SK-N-SH treated with all-trans-retinoic acid at 6 μM for 48 hours (cell line): ENCODE data around the gene B3GNT9.

Source experiments
- ATAC-seq: fragments of 200-7000 bp; cut with Tn5 transposase; 3 replicates; pipeline ENCODE4 v1.9.1; 2020; ENCODE audit warnings: mild to moderate bottlenecking, moderate library complexity
- ARNTL ChIP-seq: fragments of 450-650 bp; formaldehyde crosslinking; IDR thresholded peaks from 2 replicates; pipeline ENCODE4 v1.5.0; 2020; ENCODE audit warnings: low read depth, mild to moderate bottlenecking, moderate library complexity, borderline replicate concordance
- BACH2 ChIP-seq: fragments of 250-450 bp; sonication (Bioruptor Pico); IDR thresholded peaks from 2 replicates; pipeline ENCODE4 v1.9.0; 2021; ENCODE audit warnings: mild to moderate bottlenecking, borderline replicate concordance
- CSDC2 ChIP-seq: fragments of 250-450 bp; sonication (Bioruptor Pico); IDR thresholded peaks from 2 replicates; pipeline ENCODE4 v1.5.0; 2020; ENCODE audit warnings: mild to moderate bottlenecking, moderate library complexity
- ESRRG ChIP-seq: fragments of 250-450 bp; sonication (Bioruptor Pico); IDR thresholded peaks from 2 replicates; pipeline ENCODE4 v1.6.1; 2021; ENCODE audit warnings: mild to moderate bottlenecking
- GLIS3 ChIP-seq: fragments of 250-450 bp; sonication (Bioruptor Pico); IDR thresholded peaks from 2 replicates; pipeline ENCODE4 v1.5.0; 2020; ENCODE audit warnings: mild to moderate bottlenecking, moderate library complexity
- ISL1 ChIP-seq: fragments of 250-450 bp; sonication (Bioruptor Pico); IDR thresholded peaks from 2 replicates; pipeline ENCODE4 v2.1.2; 2022; ENCODE audit warnings: mild to moderate bottlenecking, moderate library complexity
- PPARA ChIP-seq: fragments of 250-450 bp; sonication (Bioruptor Pico); IDR thresholded peaks from 2 replicates; pipeline ENCODE4 v1.5.0; 2020; ENCODE audit warnings: mild to moderate bottlenecking, borderline replicate concordance
- RARB ChIP-seq: fragments of 250-450 bp; sonication (Bioruptor Pico); IDR thresholded peaks from 2 replicates; pipeline ENCODE4 v1.8.0; 2021; ENCODE audit warnings: mild to moderate bottlenecking, moderate library complexity
- SNAI2 ChIP-seq: fragments of 250-450 bp; sonication (Bioruptor Pico); IDR thresholded peaks from 2 replicates; pipeline ENCODE4 v1.5.0; 2020; ENCODE audit warnings: mild to moderate bottlenecking, moderate library complexity
- TOX ChIP-seq: fragments of 250-450 bp; sonication (Bioruptor Pico); IDR thresholded peaks from 2 replicates; pipeline ENCODE4 v1.8.0; 2021; ENCODE audit warnings: mild to moderate bottlenecking, moderate library complexity, borderline replicate concordance
- ZC3H10 ChIP-seq: fragments of 250-450 bp; sonication (Bioruptor Pico); IDR thresholded peaks from 2 replicates; pipeline ENCODE4 v1.5.1; 2021; ENCODE audit warnings: mild to moderate bottlenecking, moderate library complexity
- ZFP3 ChIP-seq: fragments of 250-450 bp; sonication (Bioruptor Pico); IDR thresholded peaks from 2 replicates; pipeline ENCODE4 v1.5.0; 2020; ENCODE audit warnings: mild to moderate bottlenecking, moderate library complexity
- ZFP30 ChIP-seq: fragments of 450-650 bp; formaldehyde crosslinking; IDR thresholded peaks from 2 replicates; pipeline ENCODE4 v1.5.0; 2022; ENCODE audit warnings: mild to moderate bottlenecking, moderate library complexity
- ZNF565 ChIP-seq: fragments of 450-650 bp; formaldehyde crosslinking; conservative IDR thresholded peaks from 2 replicates; pipeline ENCODE4 v1.5.0; 2020; ENCODE audit warnings: low read depth, mild to moderate bottlenecking, moderate library complexity
- ZNF70 ChIP-seq: fragments of 450-650 bp; formaldehyde crosslinking; IDR thresholded peaks from 2 replicates; pipeline ENCODE4 v1.5.0; 2020; ENCODE audit warnings: mild to moderate bottlenecking, moderate library complexity
- ZNF8 ChIP-seq: fragments of 450-650 bp; formaldehyde crosslinking; IDR thresholded peaks from 2 replicates; pipeline ENCODE4 v1.5.0; 2020; ENCODE audit warnings: mild to moderate bottlenecking, moderate library complexity
- TF ChIP-seq, protein P1 (sequence below): fragments of 250-450 bp; sonication (Bioruptor Pico); IDR thresholded peaks from 2 replicates; pipeline ENCODE4 v1.8.0; 2020; ENCODE audit warnings: mild to moderate bottlenecking, moderate library complexity, borderline replicate concordance
- TF ChIP-seq, protein P2 (sequence below): fragments of 250-450 bp; sonication (Bioruptor Pico); IDR thresholded peaks from 2 replicates; pipeline ENCODE4 v1.5.1; 2021; ENCODE audit warnings: mild to moderate bottlenecking, moderate library complexity
- TF ChIP-seq, protein P3 (sequence below): fragments of 250-450 bp; sonication (Bioruptor Pico); IDR thresholded peaks from 2 replicates; pipeline ENCODE4 v1.8.0; 2021; ENCODE audit warnings: low read depth, mild to moderate bottlenecking, moderate library complexity, borderline replicate concordance
- TF ChIP-seq, protein P4 (sequence below): fragments of 250-450 bp; sonication (Bioruptor Pico); IDR thresholded peaks from 2 replicates; pipeline ENCODE4 v1.5.1; 2020; ENCODE audit warnings: low read depth, mild to moderate bottlenecking, moderate library complexity

B3GNT9 gene

DNA sequence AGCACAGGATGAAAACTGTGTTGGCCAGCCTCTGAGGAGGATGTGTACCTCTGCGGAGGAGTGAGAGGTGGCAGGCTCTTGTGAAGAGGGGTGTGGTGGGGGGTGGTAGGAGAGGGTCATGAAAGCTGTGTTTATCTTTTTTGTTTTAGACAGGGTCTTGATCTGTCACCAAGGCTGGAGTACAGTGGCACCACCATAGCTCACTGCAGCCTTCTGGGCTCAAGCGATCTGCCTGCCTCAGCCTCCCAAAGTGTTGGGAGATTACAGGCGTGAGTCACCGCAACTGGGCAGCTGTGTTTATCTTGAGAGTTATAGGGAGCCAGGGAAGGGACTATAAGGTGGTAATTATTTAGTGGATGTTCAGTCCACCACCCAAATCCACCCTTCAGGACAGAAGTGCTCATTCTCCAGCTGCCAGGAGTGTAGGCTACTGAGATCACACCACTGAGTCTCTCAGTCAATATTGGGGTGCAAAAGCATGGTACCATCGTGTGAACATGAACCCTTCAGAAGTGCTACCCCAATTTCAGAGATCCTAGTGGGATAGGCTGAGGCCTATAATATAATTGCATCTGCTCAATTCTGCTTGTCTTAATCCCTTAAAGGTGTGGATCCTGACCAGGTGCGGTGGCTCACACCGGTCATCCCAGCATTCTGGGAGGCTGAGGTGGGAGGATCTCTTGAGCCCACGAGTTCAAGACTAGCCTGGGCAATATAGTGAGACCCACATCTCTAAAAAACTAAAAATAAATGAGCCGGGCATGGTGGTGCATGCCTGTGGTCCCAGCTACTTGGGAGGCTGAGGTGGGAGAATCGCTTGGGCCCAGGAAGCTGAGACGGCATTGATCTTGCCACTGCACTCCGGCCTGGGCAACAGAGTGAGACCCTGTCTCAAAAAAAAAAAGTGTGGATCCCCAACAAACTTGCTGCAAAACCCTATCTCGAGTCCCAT is 39.9 kb upstream of the B3GNT9 start:
- no peak for ATAC-seq
- TF ChIP-seq CSDC2 (CRISPR knock-in tag) (no peak), BACH2 (CRISPR knock-in tag) (no peak), GLIS3 (no peak), ZNF8 (no peak), PPARA (no peak), ZNF565 (CRISPR knock-in tag) (no peak), ZFP3 (CRISPR knock-in tag) (no peak)

DNA sequence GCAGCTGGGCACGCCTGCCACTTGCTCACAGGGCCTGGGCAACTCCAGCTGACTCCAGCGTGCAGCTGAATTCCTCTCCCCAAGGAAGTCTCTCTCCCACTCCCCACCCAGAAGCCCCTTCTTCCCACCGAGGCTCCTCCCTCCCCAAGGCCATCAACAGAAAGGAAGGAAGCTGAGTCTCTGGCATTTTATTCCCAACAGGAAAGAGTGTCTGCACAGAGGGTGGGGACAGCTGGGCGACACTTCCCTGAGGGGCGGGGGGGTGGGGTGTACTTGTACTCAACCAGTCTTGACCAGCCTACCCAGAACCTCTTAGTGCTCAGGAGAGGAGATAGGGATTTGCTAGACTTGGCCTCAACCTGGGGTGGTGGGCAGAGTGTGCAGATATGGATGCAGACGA is 39.2 kb upstream of the B3GNT9 start, which contains the start of gene EXOC3L1:
TSS of gene EXOC3L1 (minus strand) at position 96 of the 400 bp plus-strand sequence. CDS start 460 bp downstream, outside the sequence.
- TF ChIP-seq ZC3H10 = no peak
- TF ChIP-seq, protein P1, sequence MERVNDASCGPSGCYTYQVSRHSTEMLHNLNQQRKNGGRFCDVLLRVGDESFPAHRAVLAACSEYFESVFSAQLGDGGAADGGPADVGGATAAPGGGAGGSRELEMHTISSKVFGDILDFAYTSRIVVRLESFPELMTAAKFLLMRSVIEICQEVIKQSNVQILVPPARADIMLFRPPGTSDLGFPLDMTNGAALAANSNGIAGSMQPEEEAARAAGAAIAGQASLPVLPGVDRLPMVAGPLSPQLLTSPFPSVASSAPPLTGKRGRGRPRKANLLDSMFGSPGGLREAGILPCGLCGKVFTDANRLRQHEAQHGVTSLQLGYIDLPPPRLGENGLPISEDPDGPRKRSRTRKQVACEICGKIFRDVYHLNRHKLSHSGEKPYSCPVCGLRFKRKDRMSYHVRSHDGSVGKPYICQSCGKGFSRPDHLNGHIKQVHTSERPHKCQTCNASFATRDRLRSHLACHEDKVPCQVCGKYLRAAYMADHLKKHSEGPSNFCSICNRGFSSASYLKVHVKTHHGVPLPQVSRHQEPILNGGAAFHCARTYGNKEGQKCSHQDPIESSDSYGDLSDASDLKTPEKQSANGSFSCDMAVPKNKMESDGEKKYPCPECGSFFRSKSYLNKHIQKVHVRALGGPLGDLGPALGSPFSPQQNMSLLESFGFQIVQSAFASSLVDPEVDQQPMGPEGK (CRISPR knock-in tag) = no peak
- no peak for TF ChIP-seq ZFP3 (CRISPR knock-in tag)
- no peak for TF ChIP-seq CSDC2 (CRISPR knock-in tag)
- no peak for TF ChIP-seq ARNTL
- no peak for TF ChIP-seq PPARA
- TF ChIP-seq, protein P2, sequence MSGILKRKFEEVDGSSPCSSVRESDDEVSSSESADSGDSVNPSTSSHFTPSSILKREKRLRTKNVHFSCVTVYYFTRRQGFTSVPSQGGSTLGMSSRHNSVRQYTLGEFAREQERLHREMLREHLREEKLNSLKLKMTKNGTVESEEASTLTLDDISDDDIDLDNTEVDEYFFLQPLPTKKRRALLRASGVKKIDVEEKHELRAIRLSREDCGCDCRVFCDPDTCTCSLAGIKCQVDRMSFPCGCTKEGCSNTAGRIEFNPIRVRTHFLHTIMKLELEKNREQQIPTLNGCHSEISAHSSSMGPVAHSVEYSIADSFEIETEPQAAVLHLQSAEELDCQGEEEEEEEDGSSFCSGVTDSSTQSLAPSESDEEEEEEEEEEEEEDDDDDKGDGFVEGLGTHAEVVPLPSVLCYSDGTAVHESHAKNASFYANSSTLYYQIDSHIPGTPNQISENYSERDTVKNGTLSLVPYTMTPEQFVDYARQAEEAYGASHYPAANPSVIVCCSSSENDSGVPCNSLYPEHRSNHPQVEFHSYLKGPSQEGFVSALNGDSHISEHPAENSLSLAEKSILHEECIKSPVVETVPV (CRISPR knock-in tag) = no peak
- ATAC-seq = no peak

DNA sequence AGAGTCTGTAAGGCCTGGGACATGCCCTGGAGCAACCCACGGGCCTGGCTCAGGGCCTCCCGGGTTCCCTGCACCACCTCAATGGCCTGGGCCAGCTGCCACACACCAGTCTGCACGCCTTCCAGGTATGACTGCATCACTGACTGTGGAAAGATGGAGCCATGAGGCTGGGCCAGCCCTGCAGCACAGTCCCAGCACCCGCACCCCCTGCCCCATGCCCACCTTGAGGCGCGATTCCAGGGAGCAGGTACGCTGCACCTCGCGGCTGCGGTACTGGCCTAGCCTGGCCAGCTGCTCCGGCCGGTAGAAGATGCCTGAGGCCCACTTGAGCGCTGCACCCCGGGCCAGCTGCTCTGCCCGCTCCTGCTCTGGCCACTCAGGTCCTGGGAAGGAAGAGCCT is 38.0 kb upstream of the B3GNT9 start:
- no peak for ATAC-seq
- no peak for TF ChIP-seq RARB (CRISPR knock-in tag)
- TF ChIP-seq, protein P2 (CRISPR knock-in tag) = no peak
- TF ChIP-seq, all 23 proteins: peak for 0

DNA sequence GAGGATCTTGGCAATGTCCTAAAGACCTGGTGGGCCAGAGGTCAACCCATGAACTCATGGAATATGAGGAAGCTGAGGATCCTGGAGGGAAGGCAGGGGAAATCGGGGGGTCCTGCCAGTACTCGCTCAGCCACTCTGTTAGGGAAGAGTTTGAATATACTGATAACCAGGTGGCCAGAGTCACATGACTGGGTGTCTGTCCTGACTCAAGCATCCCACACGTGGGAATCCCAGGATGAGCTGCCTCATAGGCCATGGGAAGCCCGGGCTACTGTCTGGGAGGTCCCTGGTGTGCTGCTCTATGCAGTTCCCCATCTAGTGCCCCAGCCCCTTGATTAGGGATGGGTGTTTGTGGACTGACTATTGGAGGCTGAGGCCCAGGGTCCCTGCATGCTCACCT is 37.5 kb upstream of the B3GNT9 start:
- no peak for ATAC-seq
- no peak for TF ChIP-seq SNAI2 (CRISPR knock-in tag)
- TF ChIP-seq ZFP3 (CRISPR knock-in tag) = no peak
- TF ChIP-seq ZNF70 (CRISPR knock-in tag) = no peak
- no peak for TF ChIP-seq ZNF8
- no peak for TF ChIP-seq TOX (CRISPR knock-in tag)
- TF ChIP-seq, protein P2 (CRISPR knock-in tag) = no peak
- TF ChIP-seq, protein P3, sequence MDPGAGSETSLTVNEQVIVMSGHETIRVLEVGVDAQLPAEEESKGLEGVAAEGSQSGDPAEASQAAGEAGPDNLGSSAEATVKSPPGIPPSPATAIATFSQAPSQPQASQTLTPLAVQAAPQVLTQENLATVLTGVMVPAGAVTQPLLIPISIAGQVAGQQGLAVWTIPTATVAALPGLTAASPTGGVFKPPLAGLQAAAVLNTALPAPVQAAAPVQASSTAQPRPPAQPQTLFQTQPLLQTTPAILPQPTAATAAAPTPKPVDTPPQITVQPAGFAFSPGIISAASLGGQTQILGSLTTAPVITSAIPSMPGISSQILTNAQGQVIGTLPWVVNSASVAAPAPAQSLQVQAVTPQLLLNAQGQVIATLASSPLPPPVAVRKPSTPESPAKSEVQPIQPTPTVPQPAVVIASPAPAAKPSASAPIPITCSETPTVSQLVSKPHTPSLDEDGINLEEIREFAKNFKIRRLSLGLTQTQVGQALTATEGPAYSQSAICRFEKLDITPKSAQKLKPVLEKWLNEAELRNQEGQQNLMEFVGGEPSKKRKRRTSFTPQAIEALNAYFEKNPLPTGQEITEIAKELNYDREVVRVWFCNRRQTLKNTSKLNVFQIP = no peak
- TF ChIP-seq ZNF565 (CRISPR knock-in tag) = no peak
- no peak for TF ChIP-seq ESRRG (CRISPR knock-in tag)
- TF ChIP-seq, protein P4, sequence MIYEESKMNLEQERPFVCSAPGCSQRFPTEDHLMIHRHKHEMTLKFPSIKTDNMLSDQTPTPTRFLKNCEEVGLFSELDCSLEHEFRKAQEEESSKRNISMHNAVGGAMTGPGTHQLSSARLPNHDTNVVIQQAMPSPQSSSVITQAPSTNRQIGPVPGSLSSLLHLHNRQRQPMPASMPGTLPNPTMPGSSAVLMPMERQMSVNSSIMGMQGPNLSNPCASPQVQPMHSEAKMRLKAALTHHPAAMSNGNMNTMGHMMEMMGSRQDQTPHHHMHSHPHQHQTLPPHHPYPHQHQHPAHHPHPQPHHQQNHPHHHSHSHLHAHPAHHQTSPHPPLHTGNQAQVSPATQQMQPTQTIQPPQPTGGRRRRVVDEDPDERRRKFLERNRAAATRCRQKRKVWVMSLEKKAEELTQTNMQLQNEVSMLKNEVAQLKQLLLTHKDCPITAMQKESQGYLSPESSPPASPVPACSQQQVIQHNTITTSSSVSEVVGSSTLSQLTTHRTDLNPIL (CRISPR knock-in tag) = no peak
- no peak for TF ChIP-seq CSDC2 (CRISPR knock-in tag)
- TF ChIP-seq GLIS3 = no peak
- TF ChIP-seq ZFP30 (CRISPR knock-in tag) = no peak
- TF ChIP-seq ISL1 (CRISPR knock-in tag) = no peak
- no peak for TF ChIP-seq ARNTL
- TF ChIP-seq, protein P1 (CRISPR knock-in tag) = no peak
